ENCODE results near the gene LRRC23. TPM values are rescaled to one million over a fixed set of nuclear protein-coding genes. Genes with fewer than 3 reads are reported as not detected.
A peak's percentile ranks its signal among the peaks of the same experiment; 100 is the strongest.

Gene LRRC23
- total RNA-seq, 1 experiment from 2014 or later = 3.6 TPM

DNA sequence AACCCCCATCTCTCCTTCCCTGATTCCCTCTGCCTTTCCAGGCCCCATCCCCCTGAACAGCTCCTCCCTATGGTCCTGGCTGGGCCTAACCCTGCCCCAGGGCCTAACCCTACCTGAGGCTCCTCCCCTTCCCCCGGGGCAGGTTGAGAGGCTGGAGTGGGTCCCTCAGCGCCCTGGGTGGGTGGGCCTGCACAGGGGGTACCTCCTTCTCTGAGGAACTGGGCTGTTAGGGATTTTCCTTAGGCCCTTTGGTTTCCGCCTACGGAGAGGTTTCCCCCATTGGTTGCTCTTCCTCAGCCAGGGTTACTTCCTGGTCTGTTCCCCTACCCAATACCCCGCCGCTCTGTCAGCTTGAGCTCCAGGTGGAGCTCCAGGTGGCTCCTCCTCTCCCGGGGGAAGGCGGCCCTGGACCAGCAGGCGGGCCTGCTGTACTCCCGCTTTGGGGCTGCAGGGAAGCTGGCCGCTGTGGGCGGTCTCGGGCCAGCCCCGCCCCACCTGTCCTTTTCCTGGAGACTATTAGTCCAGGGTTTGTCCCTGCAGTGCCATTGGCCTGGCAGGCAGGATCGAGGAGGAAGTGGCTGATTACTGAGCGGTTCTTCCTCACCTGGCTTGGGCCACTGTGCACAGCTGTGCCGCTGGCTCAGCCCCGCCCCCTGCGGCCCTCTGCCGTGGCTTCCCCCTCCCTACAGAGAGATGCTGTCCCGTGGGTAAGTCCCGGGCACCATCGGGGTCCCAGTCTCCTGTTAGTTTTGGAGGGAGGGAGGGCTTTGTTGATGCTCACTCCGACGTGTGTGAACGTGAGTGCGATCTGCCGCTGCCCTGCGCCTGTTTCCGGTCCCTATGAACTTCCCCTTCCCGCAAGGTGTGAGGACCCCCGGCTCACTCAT, 41.7 kb downstream of the LRRC23 start:
- H3K27me3 ChIP-seq = no peaks in the 10 kb centered on the region
- no peaks in the 10 kb centered on the region for H3K36me3 ChIP-seq
- no peak overlapping the region for H3K27ac ChIP-seq
- peaks cover 4% of the 10 kb centered on the region for H3K4me1 ChIP-seq
- H3K4me3 ChIP-seq = no peak overlapping the region
- no peaks in the 10 kb centered on the region for H3K9me3 ChIP-seq (replicated peaks)
- DNase-seq = no peak

- Histone ChIP-seq H3K27ac (no peak overlapping the region), H3K36me3 (no peaks in the 10 kb centered on the region), H3K9me3 (replicated peaks) (no peaks in the 10 kb centered on the region), H3K27me3 (no peaks in the 10 kb centered on the region), H3K4me3 (no peak overlapping the region), H3K4me1 (peaks cover 4% of the 10 kb centered on the region)
- no peak for DNase-seq
Measured at GRCh38 chr12:6946920-6947374, 42.3 kb downstream of the LRRC23 start.

- Histone ChIP-seq H3K27me3 (no peaks in the 10 kb centered on the region), H3K36me3 (no peaks in the 10 kb centered on the region), H3K9me3 (replicated peaks) (no peaks in the 10 kb centered on the region), H3K4me3 (no peak overlapping the region), H3K4me1 (peaks cover 4% of the 10 kb centered on the region), H3K27ac (no peak overlapping the region)
- DNase-seq = no peak
Measured at GRCh38 chr12:6947615-6948014, 43.0 kb downstream of the LRRC23 start.

DNA sequence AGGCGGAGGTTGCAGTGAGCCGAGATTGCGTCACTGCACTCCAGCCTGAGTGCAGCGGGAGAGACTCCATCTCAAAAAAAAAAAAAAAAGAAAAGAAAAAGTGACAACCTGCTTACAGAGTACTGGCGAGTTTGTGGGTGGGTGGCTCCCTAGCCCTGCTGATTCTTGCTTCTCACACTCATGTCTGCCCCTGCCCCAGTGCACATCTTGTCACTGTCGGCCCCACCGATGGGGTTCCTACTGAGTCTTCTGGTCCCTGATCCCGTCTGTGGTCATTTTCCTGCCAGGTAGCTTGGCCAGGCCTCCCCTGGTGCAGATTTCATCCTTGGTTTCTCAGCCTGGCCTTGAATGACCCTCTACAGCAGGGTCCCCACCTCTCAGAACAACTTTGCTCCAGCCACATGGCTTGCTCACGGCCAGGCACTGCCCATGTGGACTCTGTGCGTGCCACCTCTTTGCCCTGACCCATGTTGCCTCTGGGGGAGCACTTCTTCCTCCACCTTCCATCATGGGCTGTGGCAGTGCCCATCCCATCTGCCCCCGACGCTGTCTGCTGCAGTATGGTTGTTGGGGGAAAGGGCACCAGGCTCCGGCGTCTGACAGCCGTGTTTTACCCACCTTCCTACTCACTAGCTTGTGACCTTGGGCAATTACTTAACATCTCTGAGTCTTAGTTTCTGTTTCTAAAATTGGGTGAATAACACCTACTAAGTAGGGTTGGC, 44.4 kb downstream of the LRRC23 start:
- peaks cover 10% of the 10 kb centered on the region for H3K4me1 ChIP-seq
- no peak overlapping the region for H3K4me3 ChIP-seq
- no peak for DNase-seq

DNA sequence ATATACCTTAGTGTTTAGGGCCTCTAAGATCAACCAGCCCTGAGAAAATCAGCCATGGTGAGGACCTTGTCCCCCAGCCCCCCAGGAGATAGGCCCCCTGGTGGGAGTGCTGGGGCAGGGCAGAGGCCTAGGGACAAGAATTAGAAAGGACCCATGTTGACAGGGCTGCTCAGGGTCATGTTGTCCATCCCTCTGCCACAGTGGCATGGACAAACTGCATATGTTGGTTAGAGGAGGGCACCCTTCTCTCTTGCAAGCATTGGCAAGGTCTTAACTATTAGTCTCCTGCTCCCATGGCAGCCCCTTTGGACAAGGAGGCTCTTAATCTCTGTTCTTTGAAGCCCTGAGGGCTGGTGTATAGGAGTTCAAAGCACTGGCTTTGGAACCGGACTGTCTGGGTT, 45.8 kb downstream of the LRRC23 start:
- Histone ChIP-seq H3K4me3 (no peak overlapping the region), H3K27ac (no peak overlapping the region)
- DNase-seq = no peak

More for the DNA sequence above, 44.4 kb downstream of the LRRC23 start:
- H3K27me3 ChIP-seq = no peaks in the 10 kb centered on the region
- no peaks in the 10 kb centered on the region for H3K36me3 ChIP-seq
- H3K27ac ChIP-seq = no peak overlapping the region
- no peaks in the 10 kb centered on the region for H3K9me3 ChIP-seq (replicated peaks)

DNA sequence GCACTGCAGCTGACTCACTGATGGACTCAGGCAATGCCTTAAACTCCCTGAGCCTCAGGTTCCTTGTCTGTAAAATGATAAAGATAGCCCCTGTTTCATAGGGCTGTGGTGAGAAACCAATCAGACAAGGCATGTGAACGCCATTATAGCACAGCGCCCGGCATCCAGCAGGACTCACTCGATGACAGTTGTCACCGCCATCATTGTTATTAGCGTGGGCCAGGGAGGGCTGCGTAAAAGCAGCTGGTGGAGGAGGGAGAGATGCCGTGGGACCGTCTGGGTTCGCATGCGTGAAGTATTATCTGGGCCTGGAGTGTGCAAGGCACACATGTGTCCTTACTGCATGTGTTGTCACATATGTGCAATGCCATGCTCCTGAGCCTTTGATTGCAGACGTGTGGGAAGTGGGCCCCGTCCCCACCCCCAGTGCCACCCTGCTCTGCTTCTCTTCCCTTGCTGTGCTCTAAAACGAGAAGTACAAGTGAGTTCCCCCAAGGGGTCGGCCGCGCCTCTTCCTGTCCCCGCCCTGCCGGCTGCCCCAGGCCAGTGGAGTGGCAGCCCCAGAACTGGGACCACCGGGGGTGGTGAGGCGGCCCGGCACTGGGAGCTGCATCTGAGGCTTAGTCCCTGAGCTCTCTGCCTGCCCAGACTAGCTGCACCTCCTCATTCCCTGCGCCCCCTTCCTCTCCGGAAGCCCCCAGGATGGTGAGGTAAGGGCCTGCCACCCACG, 46.4 kb downstream of the LRRC23 start, which contains the start of gene PTPN6:
Gene PTPN6, plus strand, starts transcription at position 546 of the 730 bp plus-strand sequence. Its CDS starts 157 bp downstream, at position 703.
- Histone ChIP-seq H3K9me3 (replicated peaks) (no peaks in the 10 kb centered on the region), H3K4me3 (no peak within 1 kb of the TSS), H3K27me3 (no peaks in the 10 kb centered on the region), H3K36me3 (no peaks in the 10 kb centered on the region), H3K4me1 (peaks cover 6% of the 10 kb centered on the region), H3K27ac (no peak within 1 kb of the TSS)
- DNase-seq = no peak

More for the DNA sequence above, 45.8 kb downstream of the LRRC23 start:
- Histone ChIP-seq H3K9me3 (replicated peaks) (no peaks in the 10 kb centered on the region), H3K36me3 (no peaks in the 10 kb centered on the region), H3K27me3 (no peaks in the 10 kb centered on the region), H3K4me1 (peaks cover 6% of the 10 kb centered on the region)

GRCh38 chr12:6951551-6952120, 47.0 kb downstream of the LRRC23 start:
- no peak overlapping the region for H3K27ac ChIP-seq
- peaks cover 6% of the 10 kb centered on the region for H3K4me1 ChIP-seq
- no peaks in the 10 kb centered on the region for H3K36me3 ChIP-seq
- H3K9me3 ChIP-seq (replicated peaks) = no peaks in the 10 kb centered on the region
- H3K4me3 ChIP-seq = no peak overlapping the region
- DNase-seq = no peak
- peaks cover under 1% of the 10 kb centered on the region; the same call in 1 of the 2 replicates for H3K27me3 ChIP-seq

DNA sequence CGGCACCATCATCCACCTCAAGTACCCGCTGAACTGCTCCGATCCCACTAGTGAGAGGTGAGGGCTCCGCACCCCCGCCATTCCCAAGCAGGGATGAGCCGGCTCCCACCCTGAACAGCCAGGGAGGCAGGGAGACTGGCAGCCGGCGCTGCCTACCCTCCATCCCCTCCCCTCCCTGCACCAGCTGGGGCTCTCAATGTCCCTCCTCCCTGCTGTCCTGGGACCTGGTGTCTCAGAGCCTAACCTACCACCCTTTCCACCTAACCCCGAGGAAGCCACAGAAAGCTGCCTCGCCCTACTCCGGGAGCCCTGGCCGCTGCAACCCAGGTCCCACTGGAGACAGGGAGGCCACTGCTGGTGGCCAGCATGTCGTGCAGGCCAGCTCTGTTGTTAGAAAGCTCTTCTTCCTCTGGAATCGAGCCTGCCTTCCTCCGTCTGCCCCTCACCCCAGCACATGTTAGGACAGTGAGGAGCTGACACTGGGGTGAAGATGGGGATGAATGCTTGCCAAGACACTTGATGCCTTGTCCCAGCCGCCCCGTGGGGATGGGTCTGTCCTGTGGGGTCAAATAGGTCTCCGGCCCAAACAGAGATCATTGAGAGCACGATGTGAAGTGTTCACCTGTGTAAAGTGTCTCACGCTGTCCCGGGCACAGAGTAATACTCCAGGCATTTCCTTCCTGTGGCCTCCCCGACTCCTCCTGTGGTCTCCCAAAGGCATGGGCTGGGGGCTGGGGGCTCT, 47.7 kb downstream of the LRRC23 start:
- peaks cover 6% of the 10 kb centered on the region for H3K4me1 ChIP-seq
- peaks cover 5% of the 10 kb centered on the region; the same call in 1 of the 2 replicates for H3K27me3 ChIP-seq
- no peak overlapping the region for H3K4me3 ChIP-seq
- H3K27ac ChIP-seq = no peak overlapping the region
- no peaks in the 10 kb centered on the region for H3K36me3 ChIP-seq
- DNase-seq = no peak
- H3K9me3 ChIP-seq (replicated peaks) = no peaks in the 10 kb centered on the region

DNA sequence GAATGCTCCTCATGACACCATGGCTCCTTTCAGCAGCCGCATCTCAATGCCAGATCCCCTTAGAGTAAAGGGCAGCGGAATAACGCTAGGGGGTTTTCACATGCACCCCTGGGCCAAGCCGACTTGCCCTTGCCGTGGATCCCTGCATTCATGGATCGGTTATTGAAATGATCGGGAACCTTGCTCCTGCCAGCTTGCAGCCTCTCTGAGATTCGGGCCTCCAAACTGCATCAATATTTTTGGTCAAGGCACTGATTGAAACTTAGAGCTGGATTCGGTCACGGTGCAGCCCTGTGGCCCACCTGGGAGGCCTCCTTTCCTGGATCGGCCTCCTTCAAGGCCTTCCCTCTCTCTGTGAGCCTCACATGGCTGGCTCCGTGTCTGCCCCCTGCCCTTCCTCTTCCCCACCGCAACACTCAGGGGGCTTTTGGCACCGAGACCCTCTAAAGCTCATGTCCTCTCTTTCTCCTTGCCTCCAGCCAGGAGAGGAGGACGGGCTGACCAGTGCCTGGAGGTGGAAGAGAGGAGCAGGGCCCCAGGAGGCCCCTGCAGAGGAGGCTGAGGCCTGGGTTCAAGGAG, 48.3 kb downstream of the LRRC23 start:
- Histone ChIP-seq H3K4me1 (peaks cover 6% of the 10 kb centered on the region), H3K36me3 (no peaks in the 10 kb centered on the region), H3K27me3 (peaks cover 5% of the 10 kb centered on the region; the same call in 1 of the 2 replicates), H3K9me3 (replicated peaks) (no peaks in the 10 kb centered on the region), H3K27ac (peak overlapping the region; percentile 28; the same call in 1 of the 2 replicates), H3K4me3 (peak overlapping the region; percentile 38; the same call in 1 of the 2 replicates)
- DNase-seq = no peak

DNA sequence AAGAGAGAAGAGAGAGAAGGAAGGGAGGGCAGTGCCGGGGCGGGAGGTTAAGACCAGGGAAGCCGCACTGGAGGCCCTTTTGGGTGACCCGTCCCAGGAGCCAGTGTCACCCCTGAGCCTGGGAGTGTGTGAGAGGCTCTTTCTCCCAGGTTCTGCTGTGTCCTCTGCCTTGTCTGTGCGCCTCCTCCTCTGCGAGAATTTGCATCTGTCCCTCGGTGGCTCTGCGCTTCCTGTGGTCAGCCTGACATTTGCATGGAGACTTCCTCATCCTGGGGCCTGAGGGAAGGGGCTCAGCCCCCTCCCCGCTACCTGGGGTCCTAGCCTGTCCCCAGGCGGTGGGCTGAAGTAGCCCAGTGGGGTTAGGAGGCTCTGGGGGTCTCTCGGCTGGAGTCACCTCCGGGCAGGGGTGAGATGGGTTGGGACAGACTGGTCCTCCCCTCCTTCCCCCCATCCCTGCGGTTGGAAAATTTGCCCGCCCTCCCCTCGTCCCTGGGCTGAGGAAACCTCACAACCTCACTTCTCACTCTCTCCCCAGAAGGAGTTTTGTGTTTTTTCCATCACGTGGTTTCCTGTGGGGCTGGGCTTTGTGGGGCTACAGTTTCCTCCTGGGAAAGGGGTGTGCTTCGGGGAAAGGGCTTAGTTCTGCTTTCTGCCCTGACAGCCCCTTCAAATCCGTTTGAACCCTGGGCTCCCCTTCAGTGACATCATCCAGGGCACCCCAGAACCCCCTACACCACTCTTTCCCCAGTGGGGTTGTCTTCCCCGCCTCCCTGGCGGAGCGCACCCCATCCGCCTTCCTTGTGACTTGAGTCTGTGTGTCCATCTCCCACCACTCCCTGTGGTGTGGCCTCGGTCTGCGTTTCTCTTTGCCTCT, 49.1 kb downstream of the LRRC23 start:
- no peaks in the 10 kb centered on the region for H3K9me3 ChIP-seq (replicated peaks)
- H3K36me3 ChIP-seq = no peaks in the 10 kb centered on the region
- peaks cover 6% of the 10 kb centered on the region for H3K4me1 ChIP-seq
- peak overlapping the region; percentile 38 for H3K4me3 ChIP-seq
- peaks cover 5% of the 10 kb centered on the region; the same call in 1 of the 2 replicates for H3K27me3 ChIP-seq
- peak; percentile 57 to 75 for DNase-seq
- H3K27ac ChIP-seq = peak overlapping the region; percentile 28; the same call in 1 of the 2 replicates

GRCh38 chr12:6954316-6955107, 49.9 kb downstream of the LRRC23 start:
- H3K9me3 ChIP-seq (replicated peaks) = no peaks in the 10 kb centered on the region
- peaks cover 6% of the 10 kb centered on the region for H3K4me1 ChIP-seq
- H3K36me3 ChIP-seq = no peaks in the 10 kb centered on the region
- DNase-seq = no peak
- H3K27me3 ChIP-seq = peaks cover 5% of the 10 kb centered on the region; the same call in 1 of the 2 replicates
- no peak overlapping the region for H3K27ac ChIP-seq
- no peak overlapping the region for H3K4me3 ChIP-seq
